ENCODE results near the gene CNR1. TPM values are rescaled to one million over a fixed set of nuclear protein-coding genes. Genes with fewer than 3 reads are reported as not detected.

The CNR1 gene
- total and polyA plus RNA-seq, 2 of the 4 experiments (the other 2 are of a cell fraction), result not detected

DNA sequence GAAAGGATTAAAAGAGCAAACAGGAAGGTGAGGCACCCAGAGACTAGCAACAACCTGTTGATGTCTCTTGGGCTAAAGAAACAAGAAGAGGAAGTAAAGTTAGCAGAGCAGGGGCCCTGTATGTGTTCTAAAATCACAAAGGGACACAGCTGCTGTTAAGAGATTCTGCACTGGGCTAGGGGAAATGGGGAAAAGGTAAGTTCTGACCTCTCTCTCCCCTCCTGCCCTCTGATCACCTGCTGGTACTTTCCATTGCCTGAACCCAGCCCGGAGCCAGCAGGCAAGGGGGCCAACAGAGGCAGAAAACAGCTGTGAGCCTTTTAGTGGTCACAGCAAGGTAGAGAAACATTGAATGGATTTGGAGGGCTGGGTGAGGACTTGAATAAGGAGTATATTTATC, 13.5 kb upstream of the CNR1 start:
- CTCF ChIA-PET, result no interaction called here
- no peaks in the 10 kb centered on the region for H3K79me1 ChIP-seq (ENCODE audit: low read depth in 1 of 2, low read length in 2 of 2)
- no peak overlapping the region for H4K8ac ChIP-seq (ENCODE audit: low read depth in 2 of 2, low read length in 2 of 2)
- in situ Hi-C loops (cut with MboI; ENCODE audit: low sequenced_read_pairs), result no loop called here
- H2BK120ac ChIP-seq (ENCODE audit: low read depth, low read length), result no peak overlapping the region
- no peaks in the 10 kb centered on the region for H3K9me3 ChIP-seq (ENCODE audit: control insufficient read depth, insufficient read depth, low read length)
- H3K23ac ChIP-seq (ENCODE audit: low read depth, low read length), result no peak overlapping the region
- H3K27me3 ChIP-seq (ENCODE audit: control insufficient read depth, insufficient read depth, low read length), result no peaks in the 10 kb centered on the region
- H4K20me1 ChIP-seq (ENCODE audit: insufficient read depth, low read length), result no peaks in the 10 kb centered on the region
- dilution Hi-C loops (cut with HindIII; ENCODE audit: low sequenced_read_pairs, unreplicated experiment), result no loop called here
- H4K91ac ChIP-seq (ENCODE audit: insufficient read depth, low read depth, low read length), result no peak overlapping the region
- H3K9ac ChIP-seq (ENCODE audit: low read depth, low read length), result no peak overlapping the region
- no peak overlapping the region for H3K18ac ChIP-seq (ENCODE audit: low read depth, low read length)
- no peak overlapping the region for H3K4me3 ChIP-seq (ENCODE audit: insufficient read depth, low read depth, low read length)
- H3K14ac ChIP-seq (replicated peaks; ENCODE audit: low read depth, low read length), result no peak overlapping the region
- no TSS peak for BruUV-seq (replicated peaks)
- H3K27ac ChIP-seq (ENCODE audit: insufficient read depth, low read length), result no peak overlapping the region
- H3K4me1 ChIP-seq (ENCODE audit: control insufficient read depth, insufficient read depth, low read length), result no peaks in the 10 kb centered on the region
- no peak overlapping the region for H3K4ac ChIP-seq (ENCODE audit: low read depth, low read length)
- POLR2A ChIA-PET (ENCODE audit: unreplicated experiment), result no interaction called here
- H3K36me3 ChIP-seq (ENCODE audit: control insufficient read depth, insufficient read depth, low read length), result no peaks in the 10 kb centered on the region
- TF ChIP-seq MXI1 (IDR thresholded peaks at IDR 0.05; ENCODE audit: borderline replicate concordance, low read depth, low read length) (no peak), BHLHE40 (IDR thresholded peaks at IDR 0.05; ENCODE audit: low read depth, low read length) (no peak), MAFK (IDR thresholded peaks at IDR 0.05; ENCODE audit: low read depth, low read length) (no peak), MAZ (IDR thresholded peaks at IDR 0.05; ENCODE audit: borderline replicate concordance, low read depth, low read length) (no peak), SMC3 (IDR thresholded peaks at IDR 0.05; ENCODE audit: low read depth, low read length) (no peak), POLR2A (IDR thresholded peaks at IDR 0.05; ENCODE audit: low read depth, low read length) (no peak), CTCF (conservative IDR thresholded peaks at IDR 0.05; ENCODE audit: low read depth, low read length) (no peak), NFE2L2 (IDR thresholded peaks at IDR 0.05; ENCODE audit: low read depth, low read length) (no peak), ELK1 (IDR thresholded peaks at IDR 0.05; ENCODE audit: borderline replicate concordance, low read depth, low read length) (no peak), CHD1 (IDR thresholded peaks at IDR 0.05; ENCODE audit: low read depth, low read length) (no peak)
- TF ChIP-seq, protein P1, sequence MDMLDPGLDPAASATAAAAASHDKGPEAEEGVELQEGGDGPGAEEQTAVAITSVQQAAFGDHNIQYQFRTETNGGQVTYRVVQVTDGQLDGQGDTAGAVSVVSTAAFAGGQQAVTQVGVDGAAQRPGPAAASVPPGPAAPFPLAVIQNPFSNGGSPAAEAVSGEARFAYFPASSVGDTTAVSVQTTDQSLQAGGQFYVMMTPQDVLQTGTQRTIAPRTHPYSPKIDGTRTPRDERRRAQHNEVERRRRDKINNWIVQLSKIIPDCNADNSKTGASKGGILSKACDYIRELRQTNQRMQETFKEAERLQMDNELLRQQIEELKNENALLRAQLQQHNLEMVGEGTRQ (IDR thresholded peaks at IDR 0.05; ENCODE audit: low read depth, low read length), result no peak
- no peak overlapping the region for H2AK5ac ChIP-seq (ENCODE audit: low read depth, low read length)
- ATAC-seq (ENCODE audit: low read depth), result no peak
- no peak overlapping the region for H2AFZ ChIP-seq (replicated peaks; ENCODE audit: low read length, poor library complexity)
- intact Hi-C loops (cut with micrococcal nuclease), result no loop called here
- DNase-seq, result no peak
- no peak overlapping the region for H2AK9ac ChIP-seq (replicated peaks; ENCODE audit: low read depth, low read length, poor library complexity)
- H2BK20ac ChIP-seq (ENCODE audit: low read depth, low read length), result no peak overlapping the region
- no peak overlapping the region for H2BK15ac ChIP-seq (ENCODE audit: low read depth, low read length)
- H3K9me1 ChIP-seq (ENCODE audit: insufficient read depth, low read length), result no peaks in the 10 kb centered on the region
- H3K56ac ChIP-seq (ENCODE audit: extremely low read depth, insufficient read depth, low read length), result no peak overlapping the region
- H4K5ac ChIP-seq (ENCODE audit: low read depth, low read length), result no peak overlapping the region
- H2BK5ac ChIP-seq (ENCODE audit: low read depth, low read length, poor library complexity, severe bottlenecking), result no peak overlapping the region
- H3K4me2 ChIP-seq (ENCODE audit: low read depth, low read length), result no peak overlapping the region
- WGBS, 2 experiments (ENCODE audit: extremely low coverage in 2 of 2, insufficient read length in 1 of 2), result no CpG with 5 or more reads among the region's 1 CpG
